ENCODE data around the gene FEZ2. TPM values are rescaled to one million over a fixed set of nuclear protein-coding genes. Genes with fewer than 3 reads are reported as not detected.

FEZ2 gene
- polyA plus RNA-seq, 1 donor (not counting 4 experiments of a cell fraction or from before 2014, with no cell fraction given): 56.2 TPM

GRCh38 chr2:36534275-36534799, 63.6 kb downstream of the FEZ2 start:
- Histone ChIP-seq H3K9me1 (ENCODE audit: control insufficient read depth, extremely low read depth, insufficient read depth, low read length) (no peaks in the 10 kb centered on the region), H3K27me3 (ENCODE audit: control insufficient read depth, extremely low read depth, insufficient read depth, low read length) (no peaks in the 10 kb centered on the region), H3K4me1 (ENCODE audit: control insufficient read depth, extremely low read depth, insufficient read depth, low read length) (no peaks in the 10 kb centered on the region), H3K4me3 (ENCODE audit: control insufficient read depth in 2 of 3, extremely low read depth in 1 of 3, insufficient read depth in 2 of 3, low read depth in 1 of 3, low read length in 3 of 3) (no peak overlapping the region), H3K9me3 (ENCODE audit: control insufficient read depth, low read depth, low read length) (no peaks in the 10 kb centered on the region), H3K27ac (ENCODE audit: control insufficient read depth, insufficient read depth, low read length) (no peak overlapping the region), H3K36me3 (ENCODE audit: control insufficient read depth in 2 of 2, extremely low read depth in 1 of 2, insufficient read depth in 2 of 2, low read length in 2 of 2) (peaks cover 29 to 42% of the 10 kb centered on the region in 2 experiments), H3K9ac (ENCODE audit: control insufficient read depth, extremely low read depth, insufficient read depth, low read length) (no peak overlapping the region), H2AFZ (ENCODE audit: control insufficient read depth, low read length) (no peak overlapping the region), H4K20me1 (ENCODE audit: control insufficient read depth, extremely low read depth, insufficient read depth, low read length) (no peaks in the 10 kb centered on the region), H3K4me2 (ENCODE audit: control insufficient read depth, extremely low read depth, insufficient read depth, low read depth, low read length) (no peak overlapping the region), H3K79me2 (ENCODE audit: control insufficient read depth, insufficient read depth, low read length) (no peaks in the 10 kb centered on the region)
- TF ChIP-seq CTCF (optimal IDR thresholded peaks at IDR 0.05 in 1 of 3, IDR thresholded peaks at IDR 0.05 in 1 of 3, conservative IDR thresholded peaks at IDR 0.05 in 1 of 3; ENCODE audit: extremely low read depth in 1 of 3, insufficient read depth in 2 of 3, low read length in 3 of 3) (no peak), EZH2 (IDR thresholded peaks at IDR 0.05; ENCODE audit: low read length) (no peak)
- dilution Hi-C loops (cut with MboI; ENCODE audit: extremely low pct_ligation_motif_present, low sequenced_read_pairs): no loop called here
- DNase-seq (ENCODE audit: low read depth, low spot score) (no peak), FAIRE-seq (no peak)

- FAIRE-seq (no peak), DNase-seq (ENCODE audit: low read depth, low spot score) (no peak)
These were observed 67.0 kb downstream of the FEZ2 start for GRCh38 chr2:36530983-36531354.

More at GRCh38 chr2:36530983-36531354, 67.0 kb downstream of the FEZ2 start:
- dilution Hi-C loops (cut with MboI; ENCODE audit: extremely low pct_ligation_motif_present, low sequenced_read_pairs): no loop called here
- H3K27ac ChIP-seq (ENCODE audit: control insufficient read depth, insufficient read depth, low read length): no peak overlapping the region
- TF ChIP-seq EZH2 (IDR thresholded peaks at IDR 0.05; ENCODE audit: low read length) (no peak), CTCF (optimal IDR thresholded peaks at IDR 0.05 in 1 of 3, IDR thresholded peaks at IDR 0.05 in 1 of 3, conservative IDR thresholded peaks at IDR 0.05 in 1 of 3; ENCODE audit: extremely low read depth in 1 of 3, insufficient read depth in 2 of 3, low read length in 3 of 3) (no peak)
- H3K36me3 ChIP-seq (ENCODE audit: control insufficient read depth in 2 of 2, extremely low read depth in 1 of 2, insufficient read depth in 2 of 2, low read length in 2 of 2): peaks cover 19 to 39% of the 10 kb centered on the region in 2 experiments
- H3K27me3 ChIP-seq (ENCODE audit: control insufficient read depth, extremely low read depth, insufficient read depth, low read length): no peaks in the 10 kb centered on the region
- no peak overlapping the region for H3K4me2 ChIP-seq (ENCODE audit: control insufficient read depth, extremely low read depth, insufficient read depth, low read depth, low read length)
- H4K20me1 ChIP-seq (ENCODE audit: control insufficient read depth, extremely low read depth, insufficient read depth, low read length): no peaks in the 10 kb centered on the region
- no peaks in the 10 kb centered on the region for H3K79me2 ChIP-seq (ENCODE audit: control insufficient read depth, insufficient read depth, low read length)
- no peak overlapping the region for H3K9ac ChIP-seq (ENCODE audit: control insufficient read depth, extremely low read depth, insufficient read depth, low read length)
- no peak overlapping the region for H3K4me3 ChIP-seq (ENCODE audit: control insufficient read depth in 2 of 3, extremely low read depth in 1 of 3, insufficient read depth in 2 of 3, low read depth in 1 of 3, low read length in 3 of 3)
- H3K9me3 ChIP-seq (ENCODE audit: control insufficient read depth, low read depth, low read length): no peaks in the 10 kb centered on the region
- no peak overlapping the region for H2AFZ ChIP-seq (ENCODE audit: control insufficient read depth, low read length)
- no peaks in the 10 kb centered on the region for H3K9me1 ChIP-seq (ENCODE audit: control insufficient read depth, extremely low read depth, insufficient read depth, low read length)
- no peaks in the 10 kb centered on the region for H3K4me1 ChIP-seq (ENCODE audit: control insufficient read depth, extremely low read depth, insufficient read depth, low read length)
